Renal cortex interstitium (tissue), 11 donors: Measurements from ENCODE around the gene CA9. TPM values are rescaled to one million over a fixed set of nuclear protein-coding genes. Genes with fewer than 3 reads are reported as not detected.
A peak's percentile ranks its signal among the peaks of the same experiment; 100 is the strongest.

ENCODE experiments used
- DNase-seq, 11 donors: peaks; one replicate each; pipeline ENCODE4 v3.0.0-alpha.2; 2013; ENCODE audit warnings: low read depth in 9 of 11, low spot score in 4 of 11; ENCODE audit errors: extremely low read depth in 1 of 11
- polyA plus RNA-seq, 3 donors: library from polyadenylated mRNA; unstranded; fragments of 120-200 nt; gene quantifications; one replicate each; pipeline ENCODE4 v1.2.1, GENCODE V29; 2013; ENCODE audit not compliant: insufficient read length in 3 of 3

The CA9 gene
- polyA plus RNA-seq, 3 donors, result 0.85 to 1.1 (median 0.93) TPM

DNA sequence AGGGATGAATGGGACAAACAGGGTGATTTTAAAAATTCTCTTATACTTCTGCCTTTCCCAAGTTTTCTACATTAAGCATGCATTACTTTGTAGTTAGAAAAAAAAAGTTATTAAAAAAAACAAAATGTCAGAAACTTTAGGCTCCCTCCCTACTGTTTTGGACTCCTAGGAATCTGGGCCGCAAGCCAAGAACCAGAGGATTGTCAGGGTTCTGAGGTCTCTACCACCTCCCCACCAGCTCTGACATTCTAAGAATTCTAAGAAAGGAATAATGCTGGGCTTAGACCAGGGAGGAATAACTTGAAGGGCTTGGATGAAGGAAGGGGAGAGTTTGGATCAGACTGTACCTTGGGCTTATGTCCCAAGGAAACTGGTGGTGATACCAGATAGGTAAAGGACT lies 7.7 kb upstream of the CA9 start:
- DNase-seq, result no peak

DNA sequence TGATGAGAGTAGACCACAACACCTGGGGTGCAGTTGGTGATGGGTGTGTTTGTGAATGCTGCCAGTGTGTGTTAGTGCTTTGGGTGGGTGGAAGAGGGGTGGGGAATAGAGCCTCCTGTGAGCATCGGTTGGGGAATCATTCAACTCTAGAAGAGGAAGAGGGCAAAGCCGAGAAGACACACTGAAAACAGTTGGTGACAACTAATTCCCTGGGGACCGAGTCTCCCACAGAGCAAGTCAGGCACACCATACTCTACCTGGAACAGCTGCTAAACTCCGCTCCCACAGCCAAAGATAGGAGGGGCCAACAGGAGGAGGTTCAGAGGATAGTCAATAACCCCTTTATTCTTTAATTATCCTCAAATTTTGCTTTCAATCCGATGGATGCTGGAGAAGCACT lies 7.2 kb upstream of the CA9 start:
- no peak for DNase-seq

DNA sequence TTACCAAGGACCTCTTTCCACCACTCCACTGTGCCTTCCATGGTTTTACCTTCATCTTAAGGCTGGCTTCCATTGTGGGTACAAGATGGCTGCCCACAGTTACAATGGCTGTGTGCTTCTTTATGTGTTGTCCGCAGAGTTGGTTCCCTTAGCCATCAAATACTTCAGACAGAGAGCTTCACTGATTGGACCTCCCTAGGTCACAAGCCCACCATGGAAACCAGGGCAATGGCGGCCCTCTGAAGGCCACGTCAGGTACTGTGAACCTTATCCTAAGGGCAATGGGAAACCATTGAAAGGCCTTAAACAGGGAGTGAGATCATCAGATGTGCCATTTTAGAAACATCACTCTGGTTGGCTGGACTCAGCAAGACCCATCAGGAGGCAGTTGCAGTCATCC lies 5.8 kb upstream of the CA9 start:
- no peak for DNase-seq

DNA sequence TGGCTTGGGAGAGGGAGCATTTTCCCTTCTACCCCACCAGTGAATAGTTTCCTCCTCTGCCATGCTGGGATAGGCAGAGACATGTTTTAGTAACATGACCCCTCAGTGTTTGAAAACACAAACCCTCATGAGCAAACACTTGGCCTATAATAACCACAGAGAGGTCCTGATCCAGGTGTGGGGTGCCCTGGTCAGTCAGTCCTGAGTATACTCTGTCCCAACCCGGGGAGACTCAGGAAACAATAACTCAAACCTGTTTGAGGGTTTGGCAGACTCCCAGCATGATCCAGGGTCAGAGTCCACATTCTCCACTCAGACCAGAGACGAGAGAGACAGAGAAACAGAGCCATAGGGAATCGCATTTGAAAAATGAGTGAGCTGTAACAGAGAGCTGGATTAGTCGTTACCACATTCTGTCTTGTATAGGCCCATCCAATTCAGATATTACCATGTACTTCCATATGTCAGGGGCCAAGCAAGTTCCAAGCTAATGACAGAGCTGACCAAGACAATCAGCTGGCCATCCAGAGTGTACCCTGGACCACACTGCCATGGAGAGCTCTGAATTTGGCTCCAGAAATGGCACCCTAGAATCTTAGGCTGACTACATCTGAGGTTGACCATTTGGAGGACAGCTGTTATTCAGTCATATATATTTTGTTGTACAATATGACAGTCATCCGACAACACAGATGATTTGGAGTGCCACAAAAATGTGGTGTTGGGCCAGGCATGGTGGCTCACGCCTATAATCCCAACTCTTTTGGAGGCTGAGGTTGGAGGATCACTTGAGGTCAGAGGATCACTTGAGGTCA lies 4.2 kb upstream of the CA9 start:
- DNase-seq, result no peak

DNA sequence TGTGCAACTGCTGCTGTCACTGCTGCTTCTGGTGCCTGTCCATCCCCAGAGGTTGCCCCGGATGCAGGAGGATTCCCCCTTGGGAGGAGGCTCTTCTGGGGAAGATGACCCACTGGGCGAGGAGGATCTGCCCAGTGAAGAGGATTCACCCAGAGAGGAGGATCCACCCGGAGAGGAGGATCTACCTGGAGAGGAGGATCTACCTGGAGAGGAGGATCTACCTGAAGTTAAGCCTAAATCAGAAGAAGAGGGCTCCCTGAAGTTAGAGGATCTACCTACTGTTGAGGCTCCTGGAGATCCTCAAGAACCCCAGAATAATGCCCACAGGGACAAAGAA lies 265 bp downstream of the CA9 start:
- DNase-seq, result no peak

DNA sequence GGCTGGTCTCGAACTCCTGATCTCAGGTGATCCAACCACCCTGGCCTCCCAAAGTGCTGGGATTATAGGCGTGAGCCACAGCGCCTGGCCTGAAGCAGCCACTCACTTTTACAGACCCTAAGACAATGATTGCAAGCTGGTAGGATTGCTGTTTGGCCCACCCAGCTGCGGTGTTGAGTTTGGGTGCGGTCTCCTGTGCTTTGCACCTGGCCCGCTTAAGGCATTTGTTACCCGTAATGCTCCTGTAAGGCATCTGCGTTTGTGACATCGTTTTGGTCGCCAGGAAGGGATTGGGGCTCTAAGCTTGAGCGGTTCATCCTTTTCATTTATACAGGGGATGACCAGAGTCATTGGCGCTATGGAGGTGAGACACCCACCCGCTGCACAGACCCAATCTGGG lies 1.5 kb downstream of the CA9 start:
- no peak for DNase-seq

DNA sequence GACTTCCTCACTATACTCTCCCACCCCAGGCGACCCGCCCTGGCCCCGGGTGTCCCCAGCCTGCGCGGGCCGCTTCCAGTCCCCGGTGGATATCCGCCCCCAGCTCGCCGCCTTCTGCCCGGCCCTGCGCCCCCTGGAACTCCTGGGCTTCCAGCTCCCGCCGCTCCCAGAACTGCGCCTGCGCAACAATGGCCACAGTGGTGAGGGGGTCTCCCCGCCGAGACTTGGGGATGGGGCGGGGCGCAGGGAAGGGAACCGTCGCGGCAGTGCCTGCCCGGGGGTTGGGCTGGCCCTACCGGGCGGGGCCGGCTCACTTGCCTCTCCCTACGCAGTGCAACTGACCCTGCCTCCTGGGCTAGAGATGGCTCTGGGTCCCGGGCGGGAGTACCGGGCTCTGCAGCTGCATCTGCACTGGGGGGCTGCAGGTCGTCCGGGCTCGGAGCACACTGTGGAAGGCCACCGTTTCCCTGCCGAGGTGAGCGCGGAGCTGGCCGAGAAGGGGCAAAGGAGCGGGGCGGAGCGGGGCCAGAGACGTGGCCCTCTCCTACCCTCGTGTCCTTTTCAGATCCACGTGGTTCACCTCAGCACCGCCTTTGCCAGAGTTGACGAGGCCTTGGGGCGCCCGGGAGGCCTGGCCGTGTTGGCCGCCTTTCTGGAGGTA lies 2.1 kb downstream of the CA9 start:
- DNase-seq, result peak in 8 of 11 donors; percentile 35 to 77 (median 74)

DNA sequence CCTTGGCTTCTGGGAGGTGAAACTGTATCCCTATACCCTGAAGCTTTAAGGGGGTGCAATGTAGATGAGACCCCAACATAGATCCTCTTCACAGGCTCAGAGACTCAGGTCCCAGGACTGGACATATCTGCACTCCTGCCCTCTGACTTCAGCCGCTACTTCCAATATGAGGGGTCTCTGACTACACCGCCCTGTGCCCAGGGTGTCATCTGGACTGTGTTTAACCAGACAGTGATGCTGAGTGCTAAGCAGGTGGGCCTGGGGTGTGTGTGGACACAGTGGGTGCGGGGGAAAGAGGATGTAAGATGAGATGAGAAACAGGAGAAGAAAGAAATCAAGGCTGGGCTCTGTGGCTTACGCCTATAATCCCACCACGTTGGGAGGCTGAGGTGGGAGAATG lies 5.4 kb downstream of the CA9 start:
- DNase-seq, result no peak

DNA sequence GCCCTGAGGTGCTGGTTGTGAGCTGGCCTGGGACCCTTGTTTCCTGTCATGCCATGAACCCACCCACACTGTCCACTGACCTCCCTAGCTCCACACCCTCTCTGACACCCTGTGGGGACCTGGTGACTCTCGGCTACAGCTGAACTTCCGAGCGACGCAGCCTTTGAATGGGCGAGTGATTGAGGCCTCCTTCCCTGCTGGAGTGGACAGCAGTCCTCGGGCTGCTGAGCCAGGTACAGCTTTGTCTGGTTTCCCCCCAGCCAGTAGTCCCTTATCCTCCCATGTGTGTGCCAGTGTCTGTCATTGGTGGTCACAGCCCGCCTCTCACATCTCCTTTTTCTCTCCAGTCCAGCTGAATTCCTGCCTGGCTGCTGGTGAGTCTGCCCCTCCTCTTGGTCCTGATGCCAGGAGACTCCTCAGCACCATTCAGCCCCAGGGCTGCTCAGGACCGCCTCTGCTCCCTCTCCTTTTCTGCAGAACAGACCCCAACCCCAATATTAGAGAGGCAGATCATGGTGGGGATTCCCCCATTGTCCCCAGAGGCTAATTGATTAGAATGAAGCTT lies 6.1 kb downstream of the CA9 start:
- no peak for DNase-seq

DNA sequence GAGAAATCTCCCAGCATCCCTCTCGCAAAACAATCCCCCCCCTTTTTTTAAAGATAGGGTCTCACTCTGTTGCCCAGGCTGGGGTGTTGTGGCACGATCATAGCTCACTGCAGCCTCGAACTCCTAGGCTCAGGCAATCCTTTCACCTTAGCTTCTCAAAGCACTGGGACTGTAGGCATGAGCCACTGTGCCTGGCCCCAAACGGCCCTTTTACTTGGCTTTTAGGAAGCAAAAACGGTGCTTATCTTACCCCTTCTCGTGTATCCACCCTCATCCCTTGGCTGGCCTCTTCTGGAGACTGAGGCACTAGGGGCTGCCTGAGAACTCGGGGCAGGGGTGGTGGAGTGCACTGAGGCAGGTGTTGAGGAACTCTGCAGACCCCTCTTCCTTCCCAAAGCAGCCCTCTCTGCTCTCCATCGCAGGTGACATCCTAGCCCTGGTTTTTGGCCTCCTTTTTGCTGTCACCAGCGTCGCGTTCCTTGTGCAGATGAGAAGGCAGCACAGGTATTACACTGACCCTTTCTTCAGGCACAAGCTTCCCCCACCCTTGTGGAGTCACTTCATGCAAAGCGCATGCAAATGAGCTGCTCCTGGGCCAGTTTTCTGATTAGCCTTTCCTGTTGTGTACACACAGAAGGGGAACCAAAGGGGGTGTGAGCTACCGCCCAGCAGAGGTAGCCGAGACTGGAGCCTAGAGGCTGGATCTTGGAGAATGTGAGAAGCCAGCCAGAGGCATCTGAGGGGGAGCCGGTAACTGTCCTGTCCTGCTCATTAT lies 6.8 kb downstream of the CA9 start:
- no peak for DNase-seq

DNA sequence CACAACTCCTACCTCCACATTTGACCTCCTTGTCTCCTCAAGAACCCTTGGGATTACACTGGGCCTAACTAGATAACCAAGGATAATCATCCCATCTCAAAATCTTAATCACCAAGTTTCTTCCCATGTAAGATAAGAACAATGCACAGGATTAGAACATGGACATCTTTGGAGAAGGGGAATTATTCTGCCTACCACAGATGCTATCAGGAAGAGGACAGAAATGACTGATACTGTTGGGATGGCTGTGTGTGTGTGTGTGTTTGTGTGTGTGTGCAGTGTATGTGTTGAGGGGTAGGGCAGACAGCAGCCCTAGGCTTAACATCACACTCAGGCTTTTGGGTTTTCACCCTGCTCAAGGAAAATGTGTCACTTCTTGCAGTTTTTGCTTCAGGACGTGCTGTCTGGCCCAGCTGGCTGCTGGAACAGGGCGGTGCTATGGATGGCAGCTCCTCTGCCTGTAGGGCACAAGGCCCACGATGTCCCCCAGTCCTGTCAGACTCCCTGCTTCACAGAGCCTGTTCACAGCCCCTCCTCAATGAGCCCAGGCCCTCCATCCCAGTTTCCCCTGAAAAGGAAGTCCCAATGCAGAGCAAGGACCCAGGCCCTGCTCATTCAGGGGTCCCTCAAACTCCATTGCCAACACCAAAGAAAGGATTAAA lies 7.7 kb downstream of the CA9 start:
- DNase-seq, result no peak

DNA sequence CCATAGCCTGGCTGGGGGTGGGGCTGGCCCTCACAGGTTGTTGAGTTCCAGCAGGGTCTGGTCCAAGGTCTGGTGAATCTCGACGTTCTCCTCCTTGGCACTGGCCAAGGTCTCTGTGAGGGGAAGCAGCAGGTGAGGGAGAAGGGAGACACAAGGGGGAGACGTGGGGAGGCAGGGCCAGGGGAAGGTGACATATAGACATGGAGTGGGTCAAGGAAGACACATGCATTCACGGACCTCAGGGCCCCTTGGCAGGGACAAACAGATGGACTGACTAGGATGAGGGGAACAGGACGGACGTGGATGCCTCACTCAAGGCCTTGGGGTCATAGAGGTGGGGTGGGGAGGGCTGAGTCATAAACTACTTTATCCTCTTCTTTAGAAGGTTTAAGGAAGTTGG lies 8.3 kb downstream of the CA9 start:
- no peak for DNase-seq

DNA sequence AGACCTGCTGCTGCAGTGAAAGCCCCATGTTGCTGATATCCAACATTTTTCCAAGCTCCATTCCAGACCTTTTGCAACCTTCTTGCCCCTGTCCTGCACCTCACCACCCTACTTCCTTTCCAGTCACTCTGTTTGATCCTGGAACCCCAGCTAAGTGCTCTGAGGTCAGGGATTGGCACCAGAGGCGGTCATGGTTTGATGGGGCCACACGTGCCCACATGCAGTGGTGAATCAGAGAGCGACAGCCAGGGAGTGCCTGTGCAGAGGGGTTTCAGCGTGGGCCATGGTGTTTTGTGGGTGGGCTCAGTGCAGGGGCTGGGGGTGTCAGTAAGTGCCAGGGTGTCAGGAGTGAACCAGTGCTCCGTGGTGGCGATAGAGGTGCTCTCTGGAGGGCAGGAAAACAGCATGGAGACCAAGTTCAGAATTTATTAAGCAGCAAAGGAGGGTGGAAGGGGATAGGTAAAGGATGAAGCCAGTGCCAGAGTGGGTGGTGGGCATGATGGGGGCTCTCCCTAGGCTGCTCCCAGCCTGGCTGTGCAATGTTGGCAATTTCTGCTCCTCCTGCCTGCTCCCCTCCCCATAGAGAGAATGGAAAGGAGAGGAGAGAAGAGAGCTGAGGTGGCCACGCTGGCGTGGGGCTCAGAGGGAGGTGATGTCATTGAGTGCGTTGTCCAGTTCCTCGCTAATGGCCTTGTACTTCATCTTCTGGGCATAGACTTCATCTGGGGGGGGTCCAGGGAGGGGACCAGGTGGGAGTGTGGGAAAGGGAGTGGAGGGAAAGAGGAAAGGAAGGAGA lies 9.0 kb downstream of the CA9 start:
- DNase-seq, result no peak

DNA sequence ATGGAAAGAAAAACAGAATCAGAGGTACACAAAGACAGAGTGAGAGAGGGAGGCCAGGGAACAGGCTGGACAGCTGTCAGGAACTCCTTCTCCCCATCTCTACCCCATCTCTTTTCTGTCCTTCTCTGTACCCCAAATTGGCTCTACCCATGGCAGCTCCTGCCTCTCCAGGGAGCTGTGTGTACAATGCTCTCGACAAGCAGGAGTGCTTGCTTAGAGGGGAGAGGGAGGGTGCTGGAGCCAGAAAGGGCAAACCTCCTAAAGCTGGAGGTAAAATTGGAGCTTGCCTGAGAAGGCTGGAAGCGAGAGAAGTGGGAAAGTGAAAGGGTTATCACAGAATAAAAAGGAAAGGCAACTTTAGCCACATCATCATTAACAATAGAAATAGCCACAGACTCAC lies 9.6 kb downstream of the CA9 start:
- DNase-seq, result no peak

DNA sequence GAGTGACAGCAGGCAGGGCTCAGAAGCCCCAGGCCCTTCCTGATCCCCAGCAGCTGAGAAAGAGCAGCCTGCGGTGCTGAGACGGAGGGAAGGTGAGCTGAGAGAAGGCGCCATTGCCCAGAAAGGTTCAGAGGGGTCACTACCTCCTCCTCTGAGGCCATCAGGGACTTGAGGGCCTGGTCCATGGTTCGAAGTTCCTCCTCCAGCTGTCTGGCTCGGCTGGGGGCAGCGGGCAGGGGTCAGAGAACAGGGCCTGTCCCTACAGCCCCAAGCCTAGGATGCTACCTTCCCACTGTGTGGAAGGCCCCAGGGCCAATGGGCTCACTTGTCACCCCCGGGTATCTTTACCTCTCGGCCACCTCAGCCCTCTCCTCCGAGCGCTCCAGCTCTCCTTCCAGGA lies 11.2 kb downstream of the CA9 start:
- DNase-seq, result no peak

DNA sequence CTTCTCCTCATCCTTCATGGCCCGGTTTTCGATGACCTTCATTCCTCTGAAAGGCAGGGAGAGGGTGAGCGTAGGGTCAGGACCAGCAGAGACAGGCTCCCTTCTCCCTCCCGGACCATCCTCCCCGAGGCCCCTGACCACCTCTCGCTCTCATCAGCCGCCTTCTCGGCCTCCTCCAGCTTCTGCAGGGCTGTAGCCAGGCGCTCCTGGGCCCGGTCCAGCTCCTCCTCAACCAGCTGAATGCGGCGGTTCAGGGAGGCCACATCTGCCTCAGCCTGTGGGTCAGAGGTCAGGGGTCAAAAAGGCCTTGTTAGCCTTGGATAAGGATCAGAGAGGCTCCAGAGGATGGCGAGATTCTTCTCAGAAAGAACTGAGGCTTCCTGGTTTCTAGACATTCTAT lies 11.8 kb downstream of the CA9 start:
- DNase-seq, result no peak

DNA sequence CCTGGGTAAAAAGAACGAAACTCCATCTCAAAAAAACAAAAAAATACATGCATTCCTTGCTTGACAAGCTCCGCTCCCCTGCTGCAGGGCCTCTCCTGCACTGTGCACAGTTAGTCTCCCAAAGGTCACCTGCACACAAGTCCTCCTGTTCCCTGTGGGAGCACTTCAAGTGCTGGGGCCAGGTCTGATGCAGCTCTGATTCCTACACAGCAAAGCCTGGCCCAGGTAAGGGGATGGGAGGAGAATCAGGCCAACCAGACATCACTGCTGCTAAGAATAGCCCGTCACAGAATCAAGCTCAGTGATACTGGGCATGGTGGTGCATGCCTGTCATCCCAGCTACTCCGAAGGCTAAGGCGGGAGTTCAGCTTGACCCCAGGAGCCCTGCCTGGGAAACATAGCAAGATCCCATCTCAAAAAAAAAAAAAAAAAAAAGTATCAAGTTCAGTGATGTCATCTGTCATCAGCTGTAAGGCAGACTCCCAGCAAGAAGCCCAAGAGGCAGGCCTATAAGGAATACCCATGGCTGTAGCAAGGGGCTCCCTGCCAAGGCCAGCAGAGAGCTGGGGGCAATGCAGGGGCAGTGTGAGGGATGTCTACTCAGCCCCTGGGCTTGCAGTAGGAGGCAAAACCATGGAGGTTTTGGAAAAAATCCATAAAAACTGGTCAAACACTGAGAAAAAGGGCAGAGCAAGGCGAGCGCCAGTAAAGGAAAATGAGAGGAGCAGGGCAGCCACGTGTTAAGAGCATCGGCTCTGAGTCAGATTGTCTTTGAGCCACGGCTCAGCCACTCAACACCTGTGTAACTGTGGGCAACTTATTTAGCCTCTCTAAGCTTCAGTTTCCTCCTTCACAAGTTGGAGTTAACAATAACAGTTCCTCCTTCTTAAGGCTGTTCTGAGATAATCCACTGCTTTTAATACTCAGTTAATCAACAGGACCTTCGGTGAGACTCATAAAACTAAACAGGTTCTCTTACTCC lies 12.8 kb downstream of the CA9 start:
- no peak for DNase-seq

DNA sequence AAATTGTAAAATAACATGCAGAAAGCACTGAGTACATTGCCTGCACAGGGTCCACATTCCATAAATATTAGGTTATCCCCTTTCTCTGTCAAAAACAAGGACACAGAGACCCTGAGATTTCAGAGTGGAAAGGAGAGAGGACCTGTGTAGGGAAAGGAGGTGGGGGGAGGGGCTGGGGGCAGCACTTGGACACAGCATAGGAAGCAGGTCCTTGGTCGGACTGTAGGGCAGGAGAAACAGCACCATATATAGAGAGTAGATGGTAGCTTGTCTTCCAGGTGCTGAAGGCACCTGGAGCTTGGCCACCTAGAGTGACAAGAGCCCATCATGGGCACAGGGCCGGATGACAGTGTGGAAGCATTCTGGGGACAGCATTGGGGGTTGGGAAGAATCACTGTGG lies 13.6 kb downstream of the CA9 start:
- DNase-seq, result no peak
